ENCODE results near the gene SLC26A1.

The SLC26A1 gene

DNA sequence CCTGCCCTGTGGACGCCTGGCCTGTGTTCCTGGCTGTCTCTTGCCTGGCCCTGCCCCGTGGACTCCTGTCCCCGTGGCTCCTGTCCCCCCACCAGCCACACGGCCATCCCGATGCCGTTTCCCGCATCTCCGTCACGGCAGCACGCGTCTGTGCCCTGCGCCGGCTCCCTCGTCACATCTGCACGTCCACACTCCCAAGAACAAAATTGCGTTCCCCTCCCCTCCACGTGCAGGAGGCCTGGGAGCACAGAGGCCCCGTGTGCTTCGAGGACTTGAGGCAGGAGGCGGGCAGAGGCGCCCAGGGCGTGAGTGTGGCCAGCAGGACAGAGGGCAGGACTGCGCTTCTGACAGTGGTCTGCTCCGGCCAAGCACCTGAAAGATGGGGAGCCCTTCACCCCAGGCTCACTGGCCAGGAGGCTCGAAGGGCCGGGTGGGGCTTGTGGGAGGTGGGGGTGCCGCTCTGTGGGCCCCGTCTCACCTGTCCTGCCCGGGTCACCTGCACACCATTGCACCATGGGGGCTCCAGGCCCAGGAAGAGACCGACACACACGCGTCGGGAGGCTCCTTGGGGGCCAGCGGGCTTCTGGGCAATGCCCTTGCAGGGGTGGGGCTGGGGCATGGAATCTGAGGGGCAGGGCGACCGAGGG, 35.5 kb upstream of the SLC26A1 start:
- no peak overlapping the region for H3K4me3 ChIP-seq (ENCODE audit: control insufficient read depth, low read depth, low read length)
- TF ChIP-seq, protein P1, sequence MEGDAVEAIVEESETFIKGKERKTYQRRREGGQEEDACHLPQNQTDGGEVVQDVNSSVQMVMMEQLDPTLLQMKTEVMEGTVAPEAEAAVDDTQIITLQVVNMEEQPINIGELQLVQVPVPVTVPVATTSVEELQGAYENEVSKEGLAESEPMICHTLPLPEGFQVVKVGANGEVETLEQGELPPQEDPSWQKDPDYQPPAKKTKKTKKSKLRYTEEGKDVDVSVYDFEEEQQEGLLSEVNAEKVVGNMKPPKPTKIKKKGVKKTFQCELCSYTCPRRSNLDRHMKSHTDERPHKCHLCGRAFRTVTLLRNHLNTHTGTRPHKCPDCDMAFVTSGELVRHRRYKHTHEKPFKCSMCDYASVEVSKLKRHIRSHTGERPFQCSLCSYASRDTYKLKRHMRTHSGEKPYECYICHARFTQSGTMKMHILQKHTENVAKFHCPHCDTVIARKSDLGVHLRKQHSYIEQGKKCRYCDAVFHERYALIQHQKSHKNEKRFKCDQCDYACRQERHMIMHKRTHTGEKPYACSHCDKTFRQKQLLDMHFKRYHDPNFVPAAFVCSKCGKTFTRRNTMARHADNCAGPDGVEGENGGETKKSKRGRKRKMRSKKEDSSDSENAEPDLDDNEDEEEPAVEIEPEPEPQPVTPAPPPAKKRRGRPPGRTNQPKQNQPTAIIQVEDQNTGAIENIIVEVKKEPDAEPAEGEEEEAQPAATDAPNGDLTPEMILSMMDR (conservative IDR thresholded peaks at IDR 0.05; ENCODE audit: control insufficient read depth, insufficient read depth, low read depth, low read length) = no peak
- no peak for DNase-seq (ENCODE audit: low read depth)

DNA sequence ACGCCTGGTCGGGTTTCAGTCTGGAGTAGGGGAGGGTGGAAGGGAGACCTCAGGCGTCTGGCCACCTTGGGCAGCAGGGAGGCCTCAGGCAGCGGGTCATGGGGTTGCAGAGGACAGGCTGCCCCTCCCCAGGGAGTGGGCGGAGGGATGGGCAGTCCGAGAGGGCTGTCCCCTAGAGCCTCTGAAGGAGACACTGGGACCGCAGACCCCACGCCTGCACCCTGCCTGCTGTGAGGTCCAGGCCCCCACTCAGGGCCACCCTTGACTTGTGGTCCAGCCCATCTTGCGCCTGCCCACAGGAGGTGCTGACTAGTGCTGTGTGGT, 34.7 kb upstream of the SLC26A1 start:
- TF ChIP-seq, protein P1 (conservative IDR thresholded peaks at IDR 0.05; ENCODE audit: control insufficient read depth, insufficient read depth, low read depth, low read length) = no peak
- H3K4me3 ChIP-seq (ENCODE audit: control insufficient read depth, low read depth, low read length) = no peak overlapping the region
- DNase-seq (ENCODE audit: low read depth) = no peak

DNA sequence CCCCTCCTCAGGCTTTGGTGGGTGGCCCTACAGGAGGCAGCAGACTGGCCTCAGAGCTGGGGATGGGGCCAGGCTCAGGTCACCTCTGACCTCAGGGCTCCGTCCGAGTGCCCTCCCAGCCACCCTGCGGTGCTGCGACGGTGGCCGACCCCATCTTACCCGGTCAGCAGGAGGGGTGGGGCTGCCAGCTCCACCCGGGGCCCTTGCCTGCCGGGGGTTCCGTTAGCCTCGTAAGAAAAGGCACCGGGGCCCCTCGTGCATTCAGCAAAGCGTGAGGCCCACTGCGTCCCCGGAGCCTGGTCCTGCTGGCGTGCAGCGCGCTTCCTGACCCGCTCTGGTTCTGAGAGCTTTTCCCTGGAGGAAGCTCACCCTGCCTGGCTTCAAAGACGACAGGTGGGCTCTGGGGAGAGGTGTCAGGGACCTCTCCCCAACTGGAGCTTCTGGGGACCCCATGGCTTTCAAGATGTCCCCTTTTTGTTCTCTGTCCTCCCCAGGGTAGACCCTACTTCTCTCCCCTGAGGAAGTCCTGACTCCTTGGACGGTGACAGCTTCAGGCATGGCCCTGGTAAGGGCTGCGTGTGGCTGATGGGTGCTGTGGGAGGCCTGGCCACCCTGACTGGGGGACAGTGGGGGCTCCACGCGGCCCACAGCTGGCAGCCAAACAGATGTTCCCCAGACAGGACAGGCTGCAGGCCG, 34.2 kb upstream of the SLC26A1 start:
- TF ChIP-seq, protein P1 (conservative IDR thresholded peaks at IDR 0.05; ENCODE audit: control insufficient read depth, insufficient read depth, low read depth, low read length) = no peak
- no peak for DNase-seq (ENCODE audit: low read depth)
- no peak overlapping the region for H3K4me3 ChIP-seq (ENCODE audit: control insufficient read depth, low read depth, low read length)

DNA sequence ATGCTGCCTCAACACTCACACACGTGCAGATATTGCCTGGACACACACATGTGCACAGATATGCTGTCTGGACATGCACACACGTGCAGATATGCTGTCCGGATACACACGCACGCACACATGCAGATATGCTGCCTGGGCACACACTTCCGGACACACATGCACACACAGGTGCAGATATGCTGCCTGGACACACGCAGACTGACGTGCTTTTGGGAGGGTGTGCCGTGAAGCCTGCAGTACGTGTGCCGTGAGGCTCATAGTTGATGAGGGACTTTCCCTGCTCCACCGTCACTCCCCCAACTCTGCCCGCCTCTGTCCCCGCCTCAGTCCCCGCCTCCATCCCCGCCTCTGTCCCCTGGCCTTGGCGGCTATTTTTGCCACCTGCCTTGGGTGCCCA, 32.9 kb upstream of the SLC26A1 start:
- H3K4me3 ChIP-seq (ENCODE audit: control insufficient read depth, low read depth, low read length) = no peak overlapping the region
- no peak for DNase-seq (ENCODE audit: low read depth)
- TF ChIP-seq, protein P1 (conservative IDR thresholded peaks at IDR 0.05; ENCODE audit: control insufficient read depth, insufficient read depth, low read depth, low read length) = no peak

DNA sequence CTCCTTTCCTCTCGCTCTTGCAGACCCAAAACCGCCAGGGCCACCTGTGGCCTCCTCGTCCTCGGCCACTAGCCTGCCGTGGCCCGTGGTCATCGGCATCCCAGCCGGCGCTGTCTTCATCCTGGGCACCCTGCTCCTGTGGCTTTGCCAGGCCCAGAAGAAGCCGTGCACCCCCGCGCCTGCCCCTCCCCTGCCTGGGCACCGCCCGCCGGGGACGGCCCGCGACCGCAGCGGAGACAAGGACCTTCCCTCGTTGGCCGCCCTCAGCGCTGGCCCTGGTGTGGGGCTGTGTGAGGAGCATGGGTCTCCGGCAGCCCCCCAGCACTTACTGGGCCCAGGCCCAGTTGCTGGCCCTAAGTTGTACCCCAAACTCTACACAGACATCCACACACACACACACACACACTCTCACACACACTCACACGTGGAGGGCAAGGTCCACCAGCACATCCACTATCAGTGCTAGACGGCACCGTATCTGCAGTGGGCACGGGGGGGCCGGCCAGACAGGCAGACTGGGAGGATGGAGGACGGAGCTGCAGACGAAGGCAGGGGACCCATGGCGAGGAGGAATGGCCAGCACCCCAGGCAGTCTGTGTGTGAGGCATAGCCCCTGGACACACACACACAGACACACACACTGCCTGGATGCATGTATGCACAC, 31.8 kb upstream of the SLC26A1 start:
- no peak for DNase-seq (ENCODE audit: low read depth)
- no peak overlapping the region for H3K4me3 ChIP-seq (ENCODE audit: control insufficient read depth, low read depth, low read length)
- TF ChIP-seq, protein P1 (conservative IDR thresholded peaks at IDR 0.05; ENCODE audit: control insufficient read depth, insufficient read depth, low read depth, low read length) = no peak

DNA sequence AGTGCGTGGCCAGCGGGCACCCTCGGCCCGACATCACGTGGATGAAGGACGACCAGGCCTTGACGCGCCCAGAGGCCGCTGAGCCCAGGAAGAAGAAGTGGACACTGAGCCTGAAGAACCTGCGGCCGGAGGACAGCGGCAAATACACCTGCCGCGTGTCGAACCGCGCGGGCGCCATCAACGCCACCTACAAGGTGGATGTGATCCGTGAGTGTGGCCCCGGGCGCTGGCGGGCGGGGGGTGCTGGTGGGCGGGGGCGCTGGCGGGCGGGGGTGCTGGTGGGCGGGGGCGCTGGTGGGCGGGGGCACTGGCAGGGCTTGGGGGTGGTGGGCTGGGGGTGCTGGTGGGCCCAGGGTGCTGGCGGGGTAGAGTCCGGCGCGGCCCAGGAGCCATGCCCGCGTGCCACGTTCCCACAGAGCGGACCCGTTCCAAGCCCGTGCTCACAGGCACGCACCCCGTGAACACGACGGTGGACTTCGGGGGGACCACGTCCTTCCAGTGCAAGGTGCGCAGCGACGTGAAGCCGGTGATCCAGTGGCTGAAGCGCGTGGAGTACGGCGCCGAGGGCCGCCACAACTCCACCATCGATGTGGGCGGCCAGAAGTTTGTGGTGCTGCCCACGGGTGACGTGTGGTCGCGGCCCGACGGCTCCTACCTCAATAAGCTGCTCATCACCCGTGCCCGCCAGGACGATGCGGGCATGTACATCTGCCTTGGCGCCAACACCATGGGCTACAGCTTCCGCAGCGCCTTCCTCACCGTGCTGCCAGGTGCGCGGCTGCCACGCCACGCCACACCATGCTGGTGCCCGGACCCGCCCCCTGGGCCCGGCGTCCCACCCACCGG, 30.9 kb upstream of the SLC26A1 start:
- no peak overlapping the region for H3K4me3 ChIP-seq (ENCODE audit: control insufficient read depth, low read depth, low read length)
- DNase-seq (ENCODE audit: low read depth) = no peak
- TF ChIP-seq, protein P1 (conservative IDR thresholded peaks at IDR 0.05; ENCODE audit: control insufficient read depth, insufficient read depth, low read depth, low read length) = no peak

All from fibroblast of mammary gland (primary cell).